A673 (cell line): ENCODE results near the gene SLC2A13. TPM values are rescaled to one million over a fixed set of nuclear protein-coding genes. Genes with fewer than 3 reads are reported as not detected.

Experiments used
- BruUV-seq: library from RNA; stranded (reverse); fragments of 400-500 nt; replicated peaks from 2 replicates; lab custom pipeline; 2021; lab: Mats Ljungman, UMichigan
- CTCF ChIA-PET: fragments of 300-600 bp; sonication (Branson Sonifier 250); formaldehyde crosslinking; loops from one replicate; lab custom pipeline; 2022; ENCODE audit warnings: antibody characterized with exemption; lab: Charles Lee
- POLR2A ChIA-PET: fragments of 300-600 bp; sonication (Branson Sonifier 250); formaldehyde crosslinking; loops from one replicate; lab custom pipeline; 2022; ENCODE audit warnings: antibody characterized with exemption; ENCODE audit not compliant: low non-redundant PET; lab: Charles Lee
- DNase-seq: peaks from one replicate; pipeline ENCODE4 v3.0.0-alpha.2; 2015; ENCODE audit warnings: low spot score
- H3K27ac ChIP-seq: fragments of 200-600 bp; sonication (generic); 2 replicates; pipeline ENCODE4 v1.5.1; 2016; ENCODE audit warnings: mixed run types, low read depth, mild to moderate bottlenecking, mixed read lengths, antibody characterized with exemption, low read length; ENCODE audit not compliant: poor library complexity, severe bottlenecking
- H3K27me3 ChIP-seq: fragments of 200-600 bp; sonication (generic); replicated peaks from 2 replicates; pipeline ENCODE4 v1.6.1; 2017; ENCODE audit warnings: mixed run types, low read depth, mild to moderate bottlenecking, mixed read lengths, antibody characterized with exemption, low read length; ENCODE audit not compliant: insufficient read depth, poor library complexity
- H3K36me3 ChIP-seq: fragments of 200-600 bp; sonication (generic); 2 replicates; pipeline ENCODE4 v1.6.1; 2016; ENCODE audit warnings: mixed run types, mild to moderate bottlenecking, mixed read lengths, antibody characterized with exemption, low read length; ENCODE audit not compliant: insufficient read depth, poor library complexity, severe bottlenecking
- H3K4me1 ChIP-seq: fragments of 200-600 bp; sonication (generic); 2 replicates; pipeline ENCODE4 v1.6.1; 2017; ENCODE audit warnings: mixed run types, mild to moderate bottlenecking, mixed read lengths, antibody characterized with exemption, low read length; ENCODE audit not compliant: insufficient read depth, poor library complexity, severe bottlenecking
- H3K4me3 ChIP-seq: fragments of 200-600 bp; sonication (generic); 2 replicates; pipeline ENCODE4 v1.5.1; 2016; ENCODE audit warnings: low read depth, mixed run types, mild to moderate bottlenecking, mixed read lengths, low read length; ENCODE audit not compliant: poor library complexity, severe bottlenecking
- H3K9me3 ChIP-seq: fragments of 200-600 bp; sonication (generic); 2 replicates; pipeline ENCODE4 v1.6.1; 2016; ENCODE audit warnings: mixed run types, low read depth, mild to moderate bottlenecking, mixed read lengths, antibody characterized with exemption, low read length; ENCODE audit not compliant: poor library complexity, severe bottlenecking
- CTCF ChIP-seq: fragments of 300-800, 200-600 bp; sonication (generic); conservative IDR thresholded peaks from 2 replicates; pipeline ENCODE4 v1.5.1; 2017; ENCODE audit warnings: low read depth, mild to moderate bottlenecking, antibody characterized with exemption, low read length, moderate library complexity, mixed read lengths
- EZH2 ChIP-seq: fragments of 200-600 bp; sonication (generic); IDR thresholded peaks from 2 replicates; pipeline ENCODE4 v1.6.1; 2017; ENCODE audit warnings: borderline replicate concordance, low read depth, mild to moderate bottlenecking, mixed read lengths, antibody characterized with exemption, low read length; ENCODE audit not compliant: poor library complexity, severe bottlenecking
- intact Hi-C: fragments of 100-400 bp; cut with micrococcal nuclease; formaldehyde crosslinking; loops from one replicate; pipeline ENCODE4 v1.10.0; 2022; ENCODE audit not compliant: unreplicated experiment
- total RNA-seq: library from RNA; stranded (reverse); gene quantifications from 2 replicates; pipeline ENCODE4 v1.2.3, GENCODE V29; 2021

Gene SLC2A13
- total RNA-seq, 1 experiment from 2014 or later, result 9.1 TPM

DNA sequence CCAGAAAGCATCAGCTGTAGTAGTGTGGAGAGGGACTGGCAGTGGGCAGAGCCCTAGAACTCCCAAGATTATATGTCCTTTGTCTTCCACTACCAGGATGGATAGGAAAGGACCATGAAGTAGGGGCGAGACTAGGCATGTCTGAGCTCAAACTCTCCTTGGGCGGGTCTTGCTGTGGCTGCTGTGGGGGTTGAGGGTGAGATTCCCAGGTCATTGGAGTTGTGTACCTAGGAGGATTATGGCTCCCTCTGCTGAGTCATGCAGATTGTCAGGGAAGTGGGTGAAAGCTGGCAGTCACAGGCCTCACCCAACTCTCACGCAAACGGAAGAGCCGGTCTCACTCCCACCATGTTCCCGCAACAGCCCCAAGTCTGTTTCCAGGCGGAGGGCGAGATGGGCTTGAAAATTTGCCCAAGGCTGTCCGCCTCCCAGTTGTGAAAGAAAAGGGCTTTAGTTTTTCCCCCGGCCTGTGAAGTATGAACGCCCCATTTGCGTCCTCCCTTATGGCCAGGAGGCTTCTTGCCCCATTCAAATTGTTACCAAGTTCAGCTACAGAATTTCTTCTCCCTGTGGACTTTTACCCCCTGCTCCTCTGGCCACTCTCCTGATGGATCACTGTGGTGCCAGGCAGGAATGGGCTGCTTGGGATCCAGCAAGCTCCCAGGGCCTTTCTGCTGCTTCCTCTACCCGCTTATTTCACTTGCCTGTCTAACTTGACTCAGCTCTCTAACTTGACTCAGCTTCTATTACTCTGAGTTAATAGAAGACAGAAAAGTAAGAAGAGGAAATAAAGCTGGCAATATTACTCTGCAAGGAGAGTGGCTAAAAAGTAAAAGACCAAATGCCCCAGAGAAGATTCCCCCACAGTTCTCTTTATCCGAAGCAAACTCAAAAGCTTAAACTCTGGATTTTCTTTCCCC lies 159.3 kb downstream of the SLC2A13 start:
- ChIA-PET POLR2A (no interaction called here), CTCF (no interaction called here)
- no peak for TF ChIP-seq EZH2
- no peak for TF ChIP-seq CTCF
- H3K27me3 ChIP-seq, result no peaks in the 10 kb centered on the region
- intact Hi-C loops, result no loop called here
- no peaks in the 10 kb centered on the region for H3K36me3 ChIP-seq
- BruUV-seq, result no TSS peak
- no peaks in the 10 kb centered on the region for H3K9me3 ChIP-seq
- H3K4me3 ChIP-seq, result no peak overlapping the region
- DNase-seq, result no peak
- H3K27ac ChIP-seq, result no peak overlapping the region
- H3K4me1 ChIP-seq, result no peaks in the 10 kb centered on the region

DNA sequence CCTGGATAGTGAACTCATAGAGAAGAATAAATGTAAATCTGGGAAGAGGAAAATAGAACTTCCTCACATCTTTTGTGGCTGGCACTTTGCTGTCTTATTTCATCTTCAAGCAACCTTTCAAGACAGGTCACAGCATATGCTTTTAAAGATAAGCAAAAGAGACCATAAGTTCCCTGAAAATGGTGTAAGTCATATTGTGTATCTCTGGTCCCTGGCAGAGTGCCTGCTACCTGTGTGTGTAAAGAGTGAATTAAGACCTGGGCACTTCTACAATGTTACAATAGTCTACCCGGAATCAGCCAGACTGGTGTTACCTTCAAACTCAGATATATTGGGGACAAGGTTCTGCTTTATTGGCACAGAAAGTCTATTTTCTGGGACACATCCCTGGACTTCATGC lies 168.8 kb downstream of the SLC2A13 start:
- H3K4me3 ChIP-seq, result no peak overlapping the region
- ChIA-PET CTCF (no interaction called here), POLR2A (no interaction called here)
- no peak for DNase-seq
- H3K27ac ChIP-seq, result no peak overlapping the region
- H3K4me1 ChIP-seq, result no peaks in the 10 kb centered on the region
- no peak for TF ChIP-seq EZH2
- no peak for TF ChIP-seq CTCF
- intact Hi-C loops, result no loop called here
- H3K36me3 ChIP-seq, result no peaks in the 10 kb centered on the region
- no peaks in the 10 kb centered on the region for H3K27me3 ChIP-seq
- BruUV-seq, result no TSS peak
- no peaks in the 10 kb centered on the region for H3K9me3 ChIP-seq

DNA sequence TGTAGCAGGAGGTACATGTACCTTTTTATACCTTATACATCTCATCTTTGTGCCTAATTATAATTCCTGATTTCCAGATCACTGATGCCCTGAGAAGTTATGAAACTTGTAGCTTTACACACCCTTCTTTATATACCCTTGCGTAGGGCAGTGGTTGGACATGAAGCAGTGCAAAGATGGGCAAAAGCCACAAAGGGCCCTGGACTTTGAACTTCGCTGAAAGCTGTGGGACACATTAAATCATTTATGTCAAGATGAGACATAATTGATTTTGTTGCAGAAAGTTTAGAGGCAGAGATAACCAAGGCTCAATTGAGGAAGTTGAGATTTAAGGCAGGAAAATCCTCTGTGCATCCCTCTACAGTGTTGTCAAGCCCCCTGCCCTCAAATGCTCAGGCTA lies 170.0 kb downstream of the SLC2A13 start:
- intact Hi-C loops, result no loop called here
- H3K27ac ChIP-seq, result no peak overlapping the region
- POLR2A ChIA-PET, result no interaction called here
- H3K4me1 ChIP-seq, result no peaks in the 10 kb centered on the region
- TF ChIP-seq EZH2 (no peak), CTCF (no peak)
- BruUV-seq, result no TSS peak
- no peaks in the 10 kb centered on the region for H3K36me3 ChIP-seq
- H3K27me3 ChIP-seq, result no peaks in the 10 kb centered on the region
- no peak for DNase-seq
- H3K9me3 ChIP-seq, result no peaks in the 10 kb centered on the region
- CTCF ChIA-PET, result no interaction called here
- H3K4me3 ChIP-seq, result no peak overlapping the region
